HG02943 (cell line): ENCODE data around the gene PTPRS.
"Not testable (repeated sequence)": the region's sequence is repeated elsewhere in the genome, so short reads cannot be mapped to it uniquely, and the experiment has no call there.

Source experiments
- ATAC-seq: cut with Tn5 transposase; IDR thresholded peaks from one replicate; pipeline ENCODE4 v1.9.1; 2021; ENCODE audit warnings: mild to moderate bottlenecking, low read depth, moderate library complexity; ENCODE audit not compliant: unreplicated experiment

The PTPRS gene

GRCh38 chr19:5334824-5335500 is 5.7 kb downstream of the PTPRS start:
- ATAC-seq, result no peak

DNA sequence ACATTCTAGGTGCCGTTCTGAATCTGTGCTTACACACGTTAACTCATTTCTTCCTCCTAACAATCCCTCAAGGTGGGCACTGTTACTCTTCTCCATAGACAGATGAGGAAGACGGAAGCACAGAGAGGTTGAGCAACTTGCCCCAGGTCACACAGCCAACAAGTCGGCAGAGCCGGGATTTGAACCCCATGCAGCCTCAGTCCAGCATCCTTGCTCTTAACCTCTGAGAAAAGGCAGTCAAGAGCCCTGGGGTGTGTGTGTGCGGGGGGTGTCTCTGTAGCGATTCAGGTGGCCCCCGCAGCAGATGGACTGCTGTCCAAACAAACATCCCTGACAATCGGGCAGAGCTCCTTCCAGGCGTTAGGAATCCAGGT is 6.3 kb downstream of the PTPRS start:
- no peak for ATAC-seq

DNA sequence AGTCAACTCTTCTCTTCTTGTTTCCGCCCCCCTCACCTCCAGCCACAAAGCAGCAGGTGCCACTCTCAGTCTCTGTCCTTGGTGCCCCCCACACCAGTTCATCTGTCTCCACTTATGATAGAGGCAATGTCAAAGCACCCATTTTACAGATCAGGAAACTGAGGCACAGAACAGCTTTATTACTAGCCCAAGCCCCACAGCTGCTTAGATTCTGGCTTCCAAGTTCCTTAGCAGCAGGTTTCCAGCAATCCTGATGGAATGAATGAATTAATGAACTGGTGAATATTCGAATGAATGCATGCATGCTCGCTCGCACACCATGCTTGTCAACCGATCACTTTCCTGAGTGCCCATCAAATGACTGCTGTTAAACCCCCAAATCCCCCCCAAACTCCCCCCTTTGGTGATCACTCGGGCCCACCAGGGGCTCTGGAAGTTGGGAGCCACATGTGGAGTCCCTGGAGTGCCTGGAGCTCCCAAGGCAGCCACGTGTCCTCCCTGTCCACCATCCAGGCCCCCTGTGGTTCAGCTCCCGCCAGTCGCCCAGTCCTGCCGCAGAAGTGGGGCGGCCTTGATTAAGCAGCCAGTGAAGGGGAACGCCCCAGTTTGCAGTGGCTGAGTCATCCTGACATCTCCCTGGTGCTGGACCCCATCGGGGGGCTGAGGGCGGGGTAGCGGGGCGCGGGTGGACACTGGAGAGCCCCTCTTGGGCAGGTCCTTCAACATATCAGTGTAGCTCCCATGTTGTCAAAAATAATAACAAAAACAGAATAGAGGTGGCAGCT is 6.8 kb downstream of the PTPRS start:
- ATAC-seq, result no peak

DNA sequence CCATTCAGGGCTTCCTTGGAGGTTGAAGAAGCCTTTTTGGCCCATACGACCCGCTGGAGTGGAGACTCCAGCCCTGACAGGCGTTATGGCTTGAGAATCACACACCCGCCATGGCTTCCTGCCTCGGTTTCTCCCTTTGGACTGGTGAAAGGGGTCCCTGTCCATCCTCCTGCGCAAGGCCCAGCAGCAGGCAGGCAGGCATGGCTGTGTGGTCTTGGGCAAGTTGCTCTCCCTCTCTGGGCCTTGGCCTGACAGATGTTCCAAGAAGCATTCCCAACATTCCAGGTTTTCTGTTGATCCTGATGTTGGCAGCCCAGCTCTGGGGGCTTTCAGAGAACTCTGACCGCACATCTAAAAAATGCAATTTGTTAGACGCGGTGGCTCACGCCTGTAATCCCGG is 8.1 kb downstream of the PTPRS start:
- no peak for ATAC-seq

DNA sequence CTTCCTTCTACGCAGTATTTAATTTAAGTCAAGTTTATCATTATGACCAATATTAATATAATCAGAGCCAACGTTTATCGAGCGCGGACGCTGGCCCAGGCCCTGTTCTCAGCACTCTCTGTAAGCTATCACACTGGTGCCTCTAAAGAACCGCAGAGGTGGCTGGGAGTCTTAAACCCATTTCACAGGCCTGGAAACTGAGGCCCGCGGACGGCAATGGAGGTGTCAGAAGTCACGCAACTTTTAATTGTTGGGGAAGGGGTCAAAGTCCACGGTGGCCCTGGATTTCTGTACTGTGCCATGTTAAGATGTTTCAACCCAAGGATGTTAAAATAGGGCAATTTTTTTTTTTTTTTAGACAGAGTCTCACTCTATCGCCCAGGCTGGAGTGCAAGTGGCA is 8.8 kb downstream of the PTPRS start:
- no peak for ATAC-seq

DNA sequence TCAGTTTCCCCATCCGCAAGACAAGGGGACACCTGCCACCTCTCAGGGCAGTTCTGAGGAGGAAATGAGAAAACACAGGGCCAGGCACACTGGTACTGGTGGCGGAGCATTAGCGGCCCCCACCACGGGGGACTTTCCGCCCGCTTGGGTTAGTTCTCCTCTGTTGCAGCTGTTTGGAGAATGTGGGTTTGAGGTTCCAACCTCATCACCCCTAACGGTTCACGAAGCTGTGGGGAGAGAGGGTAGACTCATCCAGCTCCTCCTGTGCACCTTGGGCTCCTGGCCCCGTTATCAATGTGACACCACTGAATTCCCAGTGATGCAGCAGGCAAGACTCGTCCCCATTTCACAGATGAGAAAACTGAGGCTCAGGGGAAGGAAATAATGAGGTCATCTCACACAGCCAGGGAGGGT is 10.3 kb downstream of the PTPRS start:
- no peak for ATAC-seq

DNA sequence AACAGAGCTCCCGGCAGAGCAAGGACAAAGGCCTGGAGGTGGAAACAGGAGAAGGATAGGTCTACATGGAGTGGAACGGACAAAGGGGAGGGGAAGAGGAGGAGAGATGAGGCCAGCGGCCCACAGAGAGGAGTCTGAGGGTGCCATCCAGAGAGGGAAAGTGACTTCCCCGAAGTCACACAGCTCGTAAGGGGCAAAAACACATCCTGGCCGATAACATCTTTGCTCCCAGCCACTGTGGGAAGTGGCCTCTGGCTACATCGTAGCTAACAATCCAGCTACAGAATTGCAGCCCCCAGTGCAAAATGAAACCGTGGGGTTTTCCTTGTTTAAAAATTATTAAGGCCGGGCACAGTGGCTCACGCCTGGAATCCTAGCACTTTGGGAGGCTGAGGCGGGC is 11.5 kb downstream of the PTPRS start:
- ATAC-seq, result no peak

DNA sequence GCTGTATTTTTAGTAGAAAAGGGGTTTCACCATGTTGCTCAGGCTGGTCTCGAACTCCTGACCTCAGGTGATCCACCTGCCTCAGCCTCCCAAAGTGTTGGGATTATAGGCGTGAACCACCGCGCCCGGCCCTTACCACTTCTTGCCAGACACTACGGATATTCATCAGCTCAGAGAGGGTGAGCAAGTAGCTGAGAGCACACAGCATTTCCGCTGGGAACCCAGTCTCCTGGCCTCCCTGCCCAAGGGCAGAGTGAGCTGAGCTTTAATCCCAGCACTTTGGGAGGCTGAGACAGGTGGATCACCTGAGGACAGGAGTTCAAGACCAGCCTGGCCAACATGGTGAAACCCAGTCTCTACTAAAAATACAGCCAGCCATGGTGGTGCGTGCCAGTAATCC is 12.2 kb downstream of the PTPRS start:
- ATAC-seq, result not testable (repeated sequence)

- no peak for ATAC-seq
Measured at GRCh38 chr19:5326986-5327623, 13.5 kb downstream of the PTPRS start.

DNA sequence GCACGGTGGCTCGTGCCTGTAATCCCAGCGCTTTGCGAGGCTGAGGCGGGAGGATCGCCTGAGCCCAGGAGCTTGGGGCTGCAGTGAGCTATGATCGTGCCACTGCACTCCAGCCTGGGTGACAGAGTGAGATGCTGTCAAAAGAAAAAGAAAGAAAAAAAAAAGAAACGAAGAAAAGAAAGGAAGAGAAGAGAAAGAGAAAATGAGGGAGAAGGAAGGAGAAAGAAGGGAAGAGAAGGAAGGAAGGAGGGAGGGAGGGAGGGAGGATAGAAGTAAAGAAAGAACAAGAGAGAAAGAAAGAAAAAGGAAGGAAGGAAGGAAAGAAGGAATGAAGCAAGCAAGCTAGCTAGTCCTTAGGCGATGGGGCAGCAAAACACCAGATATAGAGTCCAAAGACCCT is 14.1 kb downstream of the PTPRS start:
- no peak for ATAC-seq

GRCh38 chr19:5324947-5325346 is 15.7 kb downstream of the PTPRS start:
- ATAC-seq, result no peak

GRCh38 chr19:5323475-5323811 is 17.2 kb downstream of the PTPRS start:
- no peak for ATAC-seq

GRCh38 chr19:5321851-5322681 is 18.5 kb downstream of the PTPRS start:
- ATAC-seq, result no peak

- ATAC-seq, result no peak
Measured at GRCh38 chr19:5321066-5321642, 19.5 kb downstream of the PTPRS start.

- no peak for ATAC-seq
Measured at GRCh38 chr19:5319516-5319915, 21.1 kb downstream of the PTPRS start.

DNA sequence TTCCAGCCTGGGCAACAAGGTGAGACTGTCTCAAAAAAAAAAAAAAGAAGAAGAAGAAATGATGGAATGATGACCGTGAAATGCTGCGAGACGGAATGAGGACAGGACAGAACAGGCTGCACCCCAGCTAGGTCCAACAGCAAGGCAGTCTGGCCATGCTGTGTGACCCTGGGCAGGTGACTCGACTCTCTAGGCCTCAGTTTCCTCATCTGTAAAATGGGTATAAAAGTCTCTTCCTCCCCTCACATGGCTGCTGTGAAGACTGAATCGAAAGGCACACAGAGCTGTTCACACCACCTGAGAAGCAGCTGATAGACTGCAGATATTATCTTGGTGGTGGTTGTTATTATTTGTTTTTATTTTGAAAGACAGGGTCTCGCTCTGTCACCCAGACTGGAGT is 22.3 kb downstream of the PTPRS start:
- ATAC-seq, result no peak

DNA sequence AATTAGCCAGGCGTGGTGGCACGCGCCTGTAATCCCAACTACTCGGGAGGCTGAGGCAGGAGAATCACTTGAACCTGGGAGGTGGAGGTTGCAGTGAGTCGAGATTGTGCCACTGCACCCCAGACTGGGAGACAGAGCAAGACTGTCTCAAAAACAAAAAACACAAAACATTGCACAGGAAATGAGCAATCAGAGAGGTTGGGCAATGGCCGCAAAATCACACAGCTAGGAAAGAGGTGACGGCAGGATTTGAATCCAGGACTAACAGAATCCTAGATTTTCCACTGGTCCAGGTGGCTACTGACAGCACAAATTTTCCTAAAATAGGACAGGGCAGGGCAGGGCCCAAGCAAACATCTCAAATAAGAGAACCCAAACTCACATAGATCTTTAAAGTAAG is 23.3 kb downstream of the PTPRS start:
- no peak for ATAC-seq

DNA sequence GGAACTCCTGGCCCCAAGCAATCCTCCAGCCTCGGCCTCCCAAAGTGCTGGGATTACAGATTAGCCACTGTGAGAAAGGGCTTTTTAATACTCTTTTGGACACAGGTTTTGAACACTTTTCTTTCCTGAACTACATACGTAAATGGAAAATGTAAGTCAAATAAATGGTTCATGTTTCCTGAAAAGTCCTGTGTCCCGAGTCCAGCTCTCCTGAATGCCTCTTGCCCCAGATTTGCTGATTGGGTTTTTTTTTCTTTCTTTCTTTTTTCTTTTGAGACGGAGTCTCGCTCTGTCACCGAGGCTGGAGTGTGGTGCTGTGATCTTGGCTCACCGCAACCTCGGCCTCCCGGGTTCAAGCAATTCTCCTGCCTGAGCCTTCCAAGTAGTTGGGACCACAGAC is 24.5 kb downstream of the PTPRS start:
- ATAC-seq, result no peak

DNA sequence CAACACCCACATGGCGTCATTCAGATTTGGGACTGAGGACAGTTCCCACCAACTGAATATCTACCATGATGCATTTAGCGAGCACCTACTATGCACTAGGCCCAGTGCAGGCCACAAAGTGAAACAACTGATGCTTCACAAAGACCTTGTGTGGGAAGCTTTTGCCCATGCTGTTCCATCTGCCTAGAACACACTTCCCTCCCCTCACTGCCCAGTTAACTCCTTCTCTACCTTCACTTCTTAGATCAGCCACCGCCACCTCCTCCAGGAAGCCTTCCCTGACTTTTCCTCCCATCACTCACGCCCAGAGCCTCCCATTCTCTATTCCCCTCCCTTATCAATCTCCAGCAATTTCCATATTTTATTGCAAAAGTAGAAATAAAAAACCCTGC is 25.7 kb downstream of the PTPRS start:
- no peak for ATAC-seq

GRCh38 chr19:5314012-5314906 is 26.4 kb downstream of the PTPRS start:
- ATAC-seq, result no peak
